ENCODE data around the gene LRRC9. TPM values are rescaled to one million over a fixed set of nuclear protein-coding genes. Genes with fewer than 3 reads are reported as not detected.

Gene LRRC9
- polyA plus RNA-seq, 1 of the 3 experiments (the other 2 are of a cell fraction) = not detected

DNA sequence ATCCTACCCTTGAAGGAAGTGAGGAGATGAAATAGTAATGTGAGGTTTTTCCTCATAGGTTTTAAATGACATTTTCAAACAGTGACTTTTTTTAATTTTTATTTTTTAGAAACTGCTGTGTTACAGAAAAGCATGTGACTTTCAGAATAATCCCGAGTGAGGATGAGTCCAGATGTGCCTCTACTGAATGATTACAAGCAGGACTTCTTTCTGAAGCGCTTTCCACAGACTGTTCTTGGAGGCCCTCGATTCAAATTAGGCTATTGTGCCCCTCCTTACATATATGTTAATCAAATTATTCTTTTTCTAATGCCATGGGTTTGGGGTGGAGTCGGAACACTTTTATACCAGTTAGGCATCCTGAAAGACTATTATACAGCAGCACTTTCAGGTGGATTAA is 187.5 kb downstream of the LRRC9 start:
- Histone ChIP-seq H4K20me1 (ENCODE audit: insufficient read depth) (peaks cover 19% of the 10 kb centered on the region; the same call in 1 of the 2 replicates), H3K79me2 (ENCODE audit: insufficient read depth) (peaks cover 92% of the 10 kb centered on the region), H3K9ac (no peak overlapping the region), H3K9me3 (no peaks in the 10 kb centered on the region), H3K4me2 (no peak overlapping the region), H3K4me3 (ENCODE audit: low read depth in 2 of 2, low read length in 1 of 2) (no peak overlapping the region), H3K9me2 (no peaks in the 10 kb centered on the region), H3K27ac (ENCODE audit: low read depth in 2 of 2, low read length in 1 of 2) (no peak overlapping the region), H3K36me3 (replicated peaks in 1 of 2; ENCODE audit: control insufficient read depth in 1 of 2, insufficient read depth in 2 of 2, low read length in 1 of 2) (peaks cover 19 to 32% of the 10 kb centered on the region in 2 experiments), H3K27me3 (ENCODE audit: insufficient read depth) (no peaks in the 10 kb centered on the region), H3K4me1 (ENCODE audit: control insufficient read depth in 1 of 2, insufficient read depth in 2 of 2, low read depth in 1 of 2, low read length in 1 of 2) (peaks cover 2 to 7% of the 10 kb centered on the region in 2 experiments; a peak in 2 of 4 replicates), H3F3A (replicated peaks; ENCODE audit: insufficient read depth) (no peaks in the 10 kb centered on the region), H2AFZ (ENCODE audit: low read depth) (no peak overlapping the region)
- 90% methylated on average over 4 of the region's 4 CpGs for WGBS (ENCODE audit: low lambda C conversion rate)
- DNase-seq = no peak
- CTCF ChIA-PET = no interaction called here
- TF ChIP-seq SIN3A (IDR thresholded peaks at IDR 0.05; ENCODE audit: borderline replicate concordance, low read depth, low read length) (no peak), NFIC (IDR thresholded peaks at IDR 0.05; ENCODE audit: borderline replicate concordance) (no peak), RFX5 (IDR thresholded peaks at IDR 0.05; ENCODE audit: low read length) (no peak), JUND (IDR thresholded peaks at IDR 0.05) (no peak), TEAD4 (IDR thresholded peaks at IDR 0.05; ENCODE audit: borderline replicate concordance, insufficient read depth) (no peak), POLR2AphosphoS5 (IDR thresholded peaks at IDR 0.05; ENCODE audit: low read depth, low read length) (no peak), FOXJ3 (CRISPR knock-in tag; IDR thresholded peaks at IDR 0.05) (no peak)
- TF ChIP-seq, protein P1, sequence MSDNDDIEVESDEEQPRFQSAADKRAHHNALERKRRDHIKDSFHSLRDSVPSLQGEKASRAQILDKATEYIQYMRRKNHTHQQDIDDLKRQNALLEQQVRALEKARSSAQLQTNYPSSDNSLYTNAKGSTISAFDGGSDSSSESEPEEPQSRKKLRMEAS (IDR thresholded peaks at IDR 0.05; ENCODE audit: low read depth) = no peak
- TF ChIP-seq, protein P2, sequence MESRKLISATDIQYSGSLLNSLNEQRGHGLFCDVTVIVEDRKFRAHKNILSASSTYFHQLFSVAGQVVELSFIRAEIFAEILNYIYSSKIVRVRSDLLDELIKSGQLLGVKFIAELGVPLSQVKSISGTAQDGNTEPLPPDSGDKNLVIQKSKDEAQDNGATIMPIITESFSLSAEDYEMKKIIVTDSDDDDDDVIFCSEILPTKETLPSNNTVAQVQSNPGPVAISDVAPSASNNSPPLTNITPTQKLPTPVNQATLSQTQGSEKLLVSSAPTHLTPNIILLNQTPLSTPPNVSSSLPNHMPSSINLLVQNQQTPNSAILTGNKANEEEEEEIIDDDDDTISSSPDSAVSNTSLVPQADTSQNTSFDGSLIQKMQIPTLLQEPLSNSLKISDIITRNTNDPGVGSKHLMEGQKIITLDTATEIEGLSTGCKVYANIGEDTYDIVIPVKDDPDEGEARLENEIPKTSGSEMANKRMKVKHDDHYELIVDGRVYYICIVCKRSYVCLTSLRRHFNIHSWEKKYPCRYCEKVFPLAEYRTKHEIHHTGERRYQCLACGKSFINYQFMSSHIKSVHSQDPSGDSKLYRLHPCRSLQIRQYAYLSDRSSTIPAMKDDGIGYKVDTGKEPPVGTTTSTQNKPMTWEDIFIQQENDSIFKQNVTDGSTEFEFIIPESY (IDR thresholded peaks at IDR 0.05; ENCODE audit: borderline replicate concordance, low read depth) = no peak
- TF ChIP-seq, protein P3, sequence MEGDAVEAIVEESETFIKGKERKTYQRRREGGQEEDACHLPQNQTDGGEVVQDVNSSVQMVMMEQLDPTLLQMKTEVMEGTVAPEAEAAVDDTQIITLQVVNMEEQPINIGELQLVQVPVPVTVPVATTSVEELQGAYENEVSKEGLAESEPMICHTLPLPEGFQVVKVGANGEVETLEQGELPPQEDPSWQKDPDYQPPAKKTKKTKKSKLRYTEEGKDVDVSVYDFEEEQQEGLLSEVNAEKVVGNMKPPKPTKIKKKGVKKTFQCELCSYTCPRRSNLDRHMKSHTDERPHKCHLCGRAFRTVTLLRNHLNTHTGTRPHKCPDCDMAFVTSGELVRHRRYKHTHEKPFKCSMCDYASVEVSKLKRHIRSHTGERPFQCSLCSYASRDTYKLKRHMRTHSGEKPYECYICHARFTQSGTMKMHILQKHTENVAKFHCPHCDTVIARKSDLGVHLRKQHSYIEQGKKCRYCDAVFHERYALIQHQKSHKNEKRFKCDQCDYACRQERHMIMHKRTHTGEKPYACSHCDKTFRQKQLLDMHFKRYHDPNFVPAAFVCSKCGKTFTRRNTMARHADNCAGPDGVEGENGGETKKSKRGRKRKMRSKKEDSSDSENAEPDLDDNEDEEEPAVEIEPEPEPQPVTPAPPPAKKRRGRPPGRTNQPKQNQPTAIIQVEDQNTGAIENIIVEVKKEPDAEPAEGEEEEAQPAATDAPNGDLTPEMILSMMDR (IDR thresholded peaks at IDR 0.05) = no peak
- POLR2A ChIA-PET = no interaction called here

DNA sequence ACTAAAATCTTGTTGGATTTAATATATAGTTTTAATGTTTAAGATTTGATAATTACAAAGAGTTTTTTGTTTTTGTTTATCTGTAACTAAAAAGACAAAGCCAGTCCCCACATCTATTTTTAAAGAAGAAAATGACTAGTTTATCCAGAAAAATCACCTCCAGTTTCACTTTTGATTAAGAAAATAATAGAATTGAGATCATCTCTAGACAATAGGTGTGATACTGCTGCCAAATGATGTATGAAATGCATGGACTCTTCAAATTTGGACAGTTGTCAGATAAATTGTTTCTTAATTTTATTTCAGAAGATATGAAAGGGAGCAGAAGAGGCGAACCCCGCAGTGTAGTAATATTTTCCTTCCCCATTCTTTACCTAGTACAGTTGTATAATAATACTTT is 191.8 kb downstream of the LRRC9 start:
- TF ChIP-seq, protein P4, sequence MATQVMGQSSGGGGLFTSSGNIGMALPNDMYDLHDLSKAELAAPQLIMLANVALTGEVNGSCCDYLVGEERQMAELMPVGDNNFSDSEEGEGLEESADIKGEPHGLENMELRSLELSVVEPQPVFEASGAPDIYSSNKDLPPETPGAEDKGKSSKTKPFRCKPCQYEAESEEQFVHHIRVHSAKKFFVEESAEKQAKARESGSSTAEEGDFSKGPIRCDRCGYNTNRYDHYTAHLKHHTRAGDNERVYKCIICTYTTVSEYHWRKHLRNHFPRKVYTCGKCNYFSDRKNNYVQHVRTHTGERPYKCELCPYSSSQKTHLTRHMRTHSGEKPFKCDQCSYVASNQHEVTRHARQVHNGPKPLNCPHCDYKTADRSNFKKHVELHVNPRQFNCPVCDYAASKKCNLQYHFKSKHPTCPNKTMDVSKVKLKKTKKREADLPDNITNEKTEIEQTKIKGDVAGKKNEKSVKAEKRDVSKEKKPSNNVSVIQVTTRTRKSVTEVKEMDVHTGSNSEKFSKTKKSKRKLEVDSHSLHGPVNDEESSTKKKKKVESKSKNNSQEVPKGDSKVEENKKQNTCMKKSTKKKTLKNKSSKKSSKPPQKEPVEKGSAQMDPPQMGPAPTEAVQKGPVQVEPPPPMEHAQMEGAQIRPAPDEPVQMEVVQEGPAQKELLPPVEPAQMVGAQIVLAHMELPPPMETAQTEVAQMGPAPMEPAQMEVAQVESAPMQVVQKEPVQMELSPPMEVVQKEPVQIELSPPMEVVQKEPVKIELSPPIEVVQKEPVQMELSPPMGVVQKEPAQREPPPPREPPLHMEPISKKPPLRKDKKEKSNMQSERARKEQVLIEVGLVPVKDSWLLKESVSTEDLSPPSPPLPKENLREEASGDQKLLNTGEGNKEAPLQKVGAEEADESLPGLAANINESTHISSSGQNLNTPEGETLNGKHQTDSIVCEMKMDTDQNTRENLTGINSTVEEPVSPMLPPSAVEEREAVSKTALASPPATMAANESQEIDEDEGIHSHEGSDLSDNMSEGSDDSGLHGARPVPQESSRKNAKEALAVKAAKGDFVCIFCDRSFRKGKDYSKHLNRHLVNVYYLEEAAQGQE (IDR thresholded peaks at IDR 0.05; ENCODE audit: low read depth, low read length) = no peak
- TF ChIP-seq EP300 (IDR thresholded peaks at IDR 0.05; ENCODE audit: borderline replicate concordance in 1 of 2, low read depth in 1 of 2, low read length in 1 of 2) = no peak
- TF ChIP-seq SIN3A (IDR thresholded peaks at IDR 0.05; ENCODE audit: borderline replicate concordance, low read depth, low read length) = no peak
- no peak for TF ChIP-seq POLR2AphosphoS5 (IDR thresholded peaks at IDR 0.05; ENCODE audit: low read depth, low read length)
- no peak for TF ChIP-seq FOXJ3 (CRISPR knock-in tag; IDR thresholded peaks at IDR 0.05)
- H3K9ac ChIP-seq = no peak overlapping the region
- no peak overlapping the region for H3K27ac ChIP-seq (ENCODE audit: low read depth in 2 of 2, low read length in 1 of 2)
- H3K36me3 ChIP-seq (replicated peaks in 1 of 2; ENCODE audit: control insufficient read depth in 1 of 2, insufficient read depth in 2 of 2, low read length in 1 of 2) = peaks cover 38 to 46% of the 10 kb centered on the region in 2 experiments
- H3K4me3 ChIP-seq (ENCODE audit: low read depth in 2 of 2, low read length in 1 of 2) = no peak overlapping the region
- peaks cover 4% of the 10 kb centered on the region for H3F3A ChIP-seq (replicated peaks; ENCODE audit: insufficient read depth)
- DNase-seq = no peak
- no peaks in the 10 kb centered on the region for H3K27me3 ChIP-seq (ENCODE audit: insufficient read depth)
- ChIA-PET CTCF (interaction anchor here (1.2 kb wide), 1 partner anchor 73 kb away, joined by 4 read pairs; no protein-coding TSS in a partner anchor), POLR2A (no interaction called here)
- no peak overlapping the region for H2AFZ ChIP-seq (ENCODE audit: low read depth)
- no peak overlapping the region for H3K4me2 ChIP-seq
- H4K20me1 ChIP-seq (ENCODE audit: insufficient read depth) = peaks cover 8% of the 10 kb centered on the region; the same call in 1 of the 2 replicates
- no peaks in the 10 kb centered on the region for H3K9me2 ChIP-seq
- H3K4me1 ChIP-seq (ENCODE audit: control insufficient read depth in 1 of 2, insufficient read depth in 2 of 2, low read depth in 1 of 2, low read length in 1 of 2) = peaks cover 0 to 5% of the 10 kb centered on the region in 2 experiments; a peak in 2 of 4 replicates
- H3K9me3 ChIP-seq = no peaks in the 10 kb centered on the region
- 93% methylated on average over 2 of the region's 2 CpGs for WGBS (ENCODE audit: low lambda C conversion rate)
- H3K79me2 ChIP-seq (ENCODE audit: insufficient read depth) = peaks cover 87% of the 10 kb centered on the region

Measured in SK-N-SH (cell line).